ENCODE data around the gene RGS3. TPM values are rescaled to one million over a fixed set of nuclear protein-coding genes. Genes with fewer than 3 reads are reported as not detected.
A peak's percentile ranks its signal among the peaks of the same experiment; 100 is the strongest.

The RGS3 gene
- total RNA-seq, 3 donors from 2014 or later, result 65.9 to 83.8 (median 70.7) TPM

- intact Hi-C loops (cut with DNase I, micrococcal nuclease), result no loop called here
- TF ChIP-seq, protein P1, sequence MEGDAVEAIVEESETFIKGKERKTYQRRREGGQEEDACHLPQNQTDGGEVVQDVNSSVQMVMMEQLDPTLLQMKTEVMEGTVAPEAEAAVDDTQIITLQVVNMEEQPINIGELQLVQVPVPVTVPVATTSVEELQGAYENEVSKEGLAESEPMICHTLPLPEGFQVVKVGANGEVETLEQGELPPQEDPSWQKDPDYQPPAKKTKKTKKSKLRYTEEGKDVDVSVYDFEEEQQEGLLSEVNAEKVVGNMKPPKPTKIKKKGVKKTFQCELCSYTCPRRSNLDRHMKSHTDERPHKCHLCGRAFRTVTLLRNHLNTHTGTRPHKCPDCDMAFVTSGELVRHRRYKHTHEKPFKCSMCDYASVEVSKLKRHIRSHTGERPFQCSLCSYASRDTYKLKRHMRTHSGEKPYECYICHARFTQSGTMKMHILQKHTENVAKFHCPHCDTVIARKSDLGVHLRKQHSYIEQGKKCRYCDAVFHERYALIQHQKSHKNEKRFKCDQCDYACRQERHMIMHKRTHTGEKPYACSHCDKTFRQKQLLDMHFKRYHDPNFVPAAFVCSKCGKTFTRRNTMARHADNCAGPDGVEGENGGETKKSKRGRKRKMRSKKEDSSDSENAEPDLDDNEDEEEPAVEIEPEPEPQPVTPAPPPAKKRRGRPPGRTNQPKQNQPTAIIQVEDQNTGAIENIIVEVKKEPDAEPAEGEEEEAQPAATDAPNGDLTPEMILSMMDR (IDR thresholded peaks at IDR 0.05), result no peak
- DNase-seq (peak; percentile 74 to 81 (median 76)), ATAC-seq (peak; percentile 61)
- Histone ChIP-seq H3K4me3 (no peak overlapping the region), H3K9me3 (no peaks in the 10 kb centered on the region), H3K4me1 (ENCODE audit: low read depth) (peaks cover 69% of the 10 kb centered on the region), H3K36me3 (ENCODE audit: low read depth) (no peaks in the 10 kb centered on the region)
These were observed 60.9 kb downstream of the RGS3 start for GRCh38 chr9:113524468-113524867.

GRCh38 chr9:113525205-113525604 lies 61.7 kb downstream of the RGS3 start:
- Histone ChIP-seq H3K36me3 (ENCODE audit: low read depth) (no peaks in the 10 kb centered on the region), H3K9me3 (no peaks in the 10 kb centered on the region), H3K4me3 (no peak overlapping the region), H3K4me1 (ENCODE audit: low read depth) (peaks cover 62% of the 10 kb centered on the region)
- intact Hi-C loops (cut with DNase I, micrococcal nuclease), result no loop called here
- TF ChIP-seq, protein P1 (IDR thresholded peaks at IDR 0.05), result no peak
- DNase-seq (no peak), ATAC-seq (no peak)

DNA sequence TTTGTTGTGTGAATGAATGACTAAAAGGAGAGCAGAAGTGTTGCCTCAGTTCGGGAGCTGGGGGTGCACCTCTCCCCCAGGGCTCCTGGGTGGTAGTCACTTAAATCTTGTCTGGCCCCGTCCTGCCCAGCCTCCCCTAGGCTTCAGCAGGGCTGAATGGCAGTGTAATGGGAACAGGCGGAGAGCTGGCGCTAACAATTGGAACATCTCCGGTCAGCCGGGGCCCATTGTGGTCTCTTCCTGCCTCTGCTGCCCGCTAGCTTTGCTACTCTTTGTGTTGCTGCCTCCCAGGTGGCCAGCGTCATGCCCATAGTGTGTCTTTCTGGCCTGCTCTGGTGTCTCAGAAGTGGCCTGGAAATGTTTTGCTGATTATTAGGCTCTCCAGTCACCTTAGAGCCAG lies 62.3 kb downstream of the RGS3 start:
- TF ChIP-seq, protein P1 (IDR thresholded peaks at IDR 0.05), result no peak
- intact Hi-C loops (cut with DNase I, micrococcal nuclease), result no loop called here
- DNase-seq, result no peak
- H3K9me3 ChIP-seq, result no peaks in the 10 kb centered on the region
- no peak for ATAC-seq
- H3K4me3 ChIP-seq, result no peak overlapping the region
- H3K4me1 ChIP-seq (ENCODE audit: low read depth), result peaks cover 61% of the 10 kb centered on the region
- H3K36me3 ChIP-seq (ENCODE audit: low read depth), result no peaks in the 10 kb centered on the region

DNA sequence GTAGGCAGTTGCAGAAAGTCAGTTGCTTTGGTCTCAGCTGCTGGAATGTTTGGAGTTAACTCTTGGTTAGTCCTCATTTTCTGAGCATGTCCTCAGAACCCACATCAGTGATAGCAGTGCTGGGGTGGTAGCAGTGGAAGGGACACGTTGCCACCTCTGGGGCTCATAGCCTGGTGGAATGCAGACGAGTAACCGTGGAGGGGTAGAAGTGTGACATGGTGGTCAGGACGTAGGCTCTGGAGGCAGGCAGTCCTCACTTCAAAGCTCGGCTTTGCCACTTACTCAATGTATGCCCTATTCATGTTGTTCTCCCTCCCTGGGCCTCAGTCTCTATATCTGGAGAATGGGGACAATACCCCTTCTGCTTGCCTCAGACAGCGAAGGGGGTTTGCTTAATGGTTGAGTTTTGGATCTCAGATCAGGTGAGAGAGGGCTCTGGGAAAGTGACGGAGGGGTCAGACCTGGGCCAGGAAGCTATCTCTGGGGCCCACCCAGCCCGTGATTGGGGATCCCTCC lies 62.8 kb downstream of the RGS3 start:
- no peaks in the 10 kb centered on the region for H3K36me3 ChIP-seq (ENCODE audit: low read depth)
- ATAC-seq (no peak), DNase-seq (no peak)
- intact Hi-C loops (cut with DNase I, micrococcal nuclease), result no loop called here
- TF ChIP-seq, protein P1 (IDR thresholded peaks at IDR 0.05), result no peak
- peaks cover 61% of the 10 kb centered on the region for H3K4me1 ChIP-seq (ENCODE audit: low read depth)
- H3K9me3 ChIP-seq, result no peaks in the 10 kb centered on the region
- H3K4me3 ChIP-seq, result no peak overlapping the region

- ATAC-seq, result no peak
- no peak for DNase-seq
These were observed 63.3 kb downstream of the RGS3 start for GRCh38 chr9:113526841-113527240.

More at GRCh38 chr9:113526841-113527240, 63.3 kb downstream of the RGS3 start:
- intact Hi-C loops (cut with DNase I, micrococcal nuclease), result no loop called here
- peaks cover 57% of the 10 kb centered on the region for H3K4me1 ChIP-seq (ENCODE audit: low read depth)
- no peaks in the 10 kb centered on the region for H3K36me3 ChIP-seq (ENCODE audit: low read depth)
- H3K4me3 ChIP-seq, result no peak overlapping the region
- no peaks in the 10 kb centered on the region for H3K9me3 ChIP-seq
- TF ChIP-seq, protein P1 (IDR thresholded peaks at IDR 0.05), result no peak
